ENCODE data around the gene STAG1. TPM values are rescaled to one million over a fixed set of nuclear protein-coding genes. Genes with fewer than 3 reads are reported as not detected.

STAG1 gene
- total RNA-seq, 1 donor: 40.0 TPM

Other genes with a start within 250 kb of the STAG1 start
- gene SLC35G2, start 66.7 kb upstream of the STAG1 start, total RNA-seq: 0.21 TPM
- gene NCK1, start 109.8 kb upstream of the STAG1 start, total RNA-seq: 72.9 TPM
- gene IL20RB, start 205.6 kb upstream of the STAG1 start, total RNA-seq: 0.94 TPM